HepG2 (cell line): Measurements from ENCODE around the gene GCSAM. TPM values are rescaled to one million over a fixed set of nuclear protein-coding genes. Genes with fewer than 3 reads are reported as not detected.

Source experiments
- ATAC-seq: fragments of 200-7000 bp; cut with Tn5 transposase; 3 replicates; pipeline ENCODE4 v1.9.1; 2020; ENCODE audit warnings: mild to moderate bottlenecking, moderate library complexity
- BruUV-seq: library from RNA; stranded (reverse); fragments of 400-500 nt; replicated peaks from 2 replicates; lab custom pipeline; 2021; lab: Mats Ljungman, UMichigan
- CTCF ChIA-PET: fragments of 300-600 bp; formaldehyde crosslinking; extraction: SDS; loops from one replicate; lab custom pipeline; 2021; ENCODE audit warnings: low total read pairs, inconsistent platforms, low intra/inter-chr PET ratio; lab: Yijun Ruan, JAX
- POLR2A ChIA-PET: fragments of 350-600 bp; sonication (Branson Sonifier 250); formaldehyde crosslinking; loops from one replicate; lab custom pipeline; 2020; ENCODE audit warnings: antibody characterized with exemption, inconsistent platforms; lab: Yijun Ruan, JAX
- DNase-seq: peaks from one replicate; pipeline ENCODE4 v3.0.0-alpha.2; 2015; ENCODE audit warnings: low spot score
- FAIRE-seq: peaks from 3 replicates; lab custom pipeline; 2011; peaks lifted over from hg19 to GRCh38; lab: Jason Lieb, UNC
- H2AFZ ChIP-seq: one replicate; pipeline ENCODE4 v1.6.1; 2011; ENCODE audit warnings: low read length, inconsistent platforms
- H3K27ac ChIP-seq: fragments of 300-600 bp; 3 replicates; pipeline ENCODE4 v1.8.0; 2011; ENCODE audit warnings: mixed run types, mild to moderate bottlenecking, mixed read lengths, low read length, inconsistent platforms; ENCODE audit not compliant: insufficient read depth; ENCODE audit errors: extremely low read length
- H3K27me3 ChIP-seq, 2 experiments: fragments of 200-600 bp in 1 of 2; 2 replicates in 1 of 2; 3 replicates in 1 of 2; pipeline versions ENCODE4 v1.6.0 to v1.8.0; 2011; ENCODE audit warnings: low read length in 2 of 2, mild to moderate bottlenecking in 2 of 2, moderate library complexity in 2 of 2, inconsistent platforms in 1 of 2; ENCODE audit not compliant: insufficient read depth in 2 of 2, control insufficient read depth in 1 of 2
- H3K36me3 ChIP-seq, 2 experiments: fragments of 200-600 bp in 1 of 2; replicated peaks in 1 of 2; 2 replicates in 1 of 2; 3 replicates in 1 of 2; pipeline versions ENCODE4 v1.5.1 to v1.8.0; 2011; ENCODE audit warnings: low read length in 2 of 2, inconsistent platforms in 1 of 2; ENCODE audit not compliant: insufficient read depth in 2 of 2, control insufficient read depth in 1 of 2
- H3K4me1 ChIP-seq: 2 replicates; pipeline ENCODE4 v1.5.1; 2012; ENCODE audit warnings: low read length, inconsistent platforms; ENCODE audit not compliant: insufficient read depth
- H3K4me2 ChIP-seq: 2 replicates; pipeline ENCODE4 v1.6.0; 2011; ENCODE audit warnings: low read depth, low read length, inconsistent platforms
- H3K4me3 ChIP-seq, 3 experiments: fragments of 200-600 bp in 1 of 3; sonication (generic), shearing (Covaris generic) in 1 of 3; replicated peaks in 1 of 3; 2 replicates each; pipeline ENCODE4 v1.5.1; 2011 to 2016; ENCODE audit warnings: low read length in 3 of 3, inconsistent platforms in 2 of 3, low read depth in 2 of 3, mild to moderate bottlenecking in 2 of 3, control low read depth in 1 of 3, mixed read lengths in 1 of 3; ENCODE audit not compliant: insufficient read depth in 1 of 3
- H3K79me2 ChIP-seq: one replicate; pipeline ENCODE4 v1.6.1; 2011; ENCODE audit warnings: low read length, inconsistent platforms; ENCODE audit not compliant: insufficient read depth
- H3K9ac ChIP-seq: 2 replicates; pipeline ENCODE4 v1.6.0; 2011; ENCODE audit warnings: mild to moderate bottlenecking, low read depth, low read length, inconsistent platforms; ENCODE audit not compliant: insufficient read depth
- H3K9me3 ChIP-seq: 2 replicates; pipeline ENCODE4 v1.5.1; 2012; ENCODE audit warnings: mild to moderate bottlenecking, low read length
- H4K20me1 ChIP-seq: 2 replicates; pipeline ENCODE4 v1.6.0; 2011; ENCODE audit warnings: inconsistent platforms, mild to moderate bottlenecking, low read length, moderate library complexity; ENCODE audit not compliant: insufficient read depth
- ATM ChIP-seq: fragments of 450-650 bp; IDR thresholded peaks from 2 replicates; pipeline ENCODE4 v1.7.1; 2017; ENCODE audit warnings: mild to moderate bottlenecking, borderline replicate concordance
- CC2D1A ChIP-seq: sonication (generic); formaldehyde crosslinking; IDR thresholded peaks from 2 replicates; pipeline ENCODE4 v1.8.1; 2023; ENCODE audit warnings: mild to moderate bottlenecking, missing genetic modification reagents
- DMAP1 ChIP-seq: IDR thresholded peaks from 2 replicates; pipeline ENCODE4 v1.6.1; 2016
- FOXK1 ChIP-seq: sonication (generic); formaldehyde crosslinking; IDR thresholded peaks from 2 replicates; pipeline ENCODE4 v1.4.0; 2020; ENCODE audit warnings: low read depth, missing genetic modification reagents, borderline replicate concordance
- GATAD1 ChIP-seq: IDR thresholded peaks from 2 replicates; pipeline ENCODE4 v1.6.1; 2016; ENCODE audit warnings: missing genetic modification reagents, missing compliant biosample characterization
- HNF4G ChIP-seq, 2 experiments: sonication (generic) in 1 of 2; formaldehyde crosslinking in 1 of 2; IDR thresholded peaks; 2 replicates each; pipeline versions ENCODE4 v1.4.0 to v1.6.1; 2011 to 2020; ENCODE audit warnings: borderline replicate concordance in 2 of 2, low read depth in 2 of 2, mild to moderate bottlenecking in 2 of 2, low read length in 1 of 2, missing genetic modification reagents in 1 of 2, moderate library complexity in 1 of 2
- NFYB ChIP-seq: sonication (generic); formaldehyde crosslinking; IDR thresholded peaks from 2 replicates; pipeline ENCODE4 v1.4.0; 2020; ENCODE audit warnings: missing genetic modification reagents
- RFX3 ChIP-seq: IDR thresholded peaks from 2 replicates; pipeline ENCODE4 v1.6.1; 2016; ENCODE audit warnings: missing biosample characterization, missing genetic modification reagents
- XRCC5 ChIP-seq: fragments of 200-400 bp; formaldehyde crosslinking; optimal IDR thresholded peaks from 2 replicates; pipeline ENCODE3; 2017; ENCODE audit warnings: mild to moderate bottlenecking, low read length
- ZBTB34 ChIP-seq: sonication (generic); formaldehyde crosslinking; IDR thresholded peaks from 2 replicates; pipeline ENCODE4 v1.8.0; 2022; ENCODE audit warnings: mild to moderate bottlenecking, missing genetic modification reagents
- ZIK1 ChIP-seq: sonication (generic); formaldehyde crosslinking; IDR thresholded peaks from 2 replicates; pipeline ENCODE4 v1.5.0; 2020; ENCODE audit warnings: mild to moderate bottlenecking, low read depth, missing genetic modification reagents, borderline replicate concordance
- ZNF138 ChIP-seq: sonication (generic); formaldehyde crosslinking; IDR thresholded peaks from 2 replicates; pipeline ENCODE4 v1.5.0; 2020; ENCODE audit warnings: mild to moderate bottlenecking, low read depth, missing genetic modification reagents
- ZNF354B ChIP-seq: sonication (generic); formaldehyde crosslinking; IDR thresholded peaks from 2 replicates; pipeline ENCODE4 v1.8.0; 2022; ENCODE audit warnings: mild to moderate bottlenecking, missing genetic modification reagents
- ZNF510 ChIP-seq: sonication (generic); formaldehyde crosslinking; IDR thresholded peaks from 2 replicates; pipeline ENCODE4 v1.4.0; 2020; ENCODE audit warnings: low read depth, mild to moderate bottlenecking, missing genetic modification reagents
- ZNF564 ChIP-seq: sonication (generic); formaldehyde crosslinking; IDR thresholded peaks from 2 replicates; pipeline ENCODE4 v1.8.1; 2023; ENCODE audit warnings: mild to moderate bottlenecking, missing genetic modification reagents
- WGBS: methylation state at CpG from one replicate; pipeline ENCODE4 v1.1.6; 2017; ENCODE audit warnings: low lambda C conversion rate; 5-methylcytosine and 5-hydroxymethylcytosine counted together
- in situ Hi-C: cut with HindIII; loops from 2 replicates; pipeline ENCODE4 v1.10.0; 2017; ENCODE audit warnings: low pct_unique_long_range_greater_than_20kb; ENCODE audit not compliant: extremely low pct_ligation_motif_present
- intact Hi-C: fragments of 100-400 bp; cut with micrococcal nuclease; formaldehyde crosslinking; loops from one replicate; pipeline ENCODE4 v1.10.0; 2022; ENCODE audit not compliant: unreplicated experiment
- polyA plus RNA-seq, 8 experiments: library from polyadenylated mRNA; depleted of rRNA in 3 of 8; stranded (reverse) in 7 of 8; unstranded in 1 of 8; fragments of >200 nt; fragmentation: Illumina TruSeq in 4 of 8; extraction: Trizol in 4 of 8; gene quantifications; 2 replicates each; pipeline versions ENCODE4 v1.2.1 to v1.2.3, GENCODE V29; 2011 to 2016; ENCODE audit warnings: low read depth in 4 of 8, missing spikeins in 1 of 8, mixed read lengths in 1 of 8; ENCODE audit not compliant: insufficient read depth in 1 of 8
- total RNA-seq, 5 experiments: library from RNA; depleted of rRNA; stranded (reverse); fragments of >200 nt; fragmentation: Illumina TruSeq; extraction: Trizol; gene quantifications; 2 replicates each; pipeline ENCODE4 v1.2.3, GENCODE V29; 2016; ENCODE audit warnings: low read depth in 1 of 5

Gene GCSAM
- total and polyA plus RNA-seq, 2 of the 13 experiments (the other 11 are each of a cell fraction or from before 2014, with no cell fraction given), result not detected

- Histone ChIP-seq H3K36me3 (no peaks in the 10 kb centered on the region), H4K20me1 (no peaks in the 10 kb centered on the region), H3K27ac (no peak within 1 kb of the TSS), H2AFZ (no peak within 1 kb of the TSS), H3K79me2 (no peaks in the 10 kb centered on the region), H3K27me3 (no peaks in the 10 kb centered on the region; a peak in 2 of 5 replicates), H3K4me2 (peak within 1 kb of the TSS; percentile 68), H3K4me1 (peaks cover 39% of the 10 kb centered on the region), H3K4me3 (peak within 1 kb of the TSS; percentile 11 to 64 (median 47); a peak in 5 of 6 replicates), H3K9ac (no peak within 1 kb of the TSS), H3K9me3 (no peaks in the 10 kb centered on the region)
- FAIRE-seq (no peak), DNase-seq (peak; percentile 56), ATAC-seq (peak; percentile 97)
- in situ Hi-C loops (no loop called here), intact Hi-C loops (loop anchor here (1.0 kb wide), 1 partner anchor 43 kb away; no protein-coding TSS in a partner anchor)
- no TSS peak for BruUV-seq
- ChIA-PET CTCF (no interaction called here), POLR2A (interaction anchor here (1.0 kb wide), 1 partner anchor 11 kb away, joined by 3 read pairs; no protein-coding TSS in a partner anchor)
- 51% methylated on average over 6 of the region's 67 CpGs for WGBS
- TF ChIP-seq DMAP1 (CRISPR knock-in tag), result 0 out of 2 replicates have a peak, but pooled peaks have one; percentile 45
- no peak for TF ChIP-seq RFX3 (CRISPR knock-in tag)
- 0 out of 2 replicates have a peak, but pooled peaks have one; percentile 35 for TF ChIP-seq GATAD1 (CRISPR knock-in tag)
- no peak for TF ChIP-seq HNF4G (IDR thresholded peaks at IDR 0.05; ENCODE audit: borderline replicate concordance, low read depth, low read length)
- TF ChIP-seq HNF4G (CRISPR knock-in tag; IDR thresholded peaks at IDR 0.05; ENCODE audit: borderline replicate concordance, low read depth), result no peak
- TF ChIP-seq ZNF354B (CRISPR knock-in tag), result peak; percentile 68; the same call in 1 of the 2 replicates
- 0 out of 2 replicates have a peak, but pooled peaks have one; percentile 65 for TF ChIP-seq CC2D1A (CRISPR knock-in tag)
- TF ChIP-seq NFYB (CRISPR knock-in tag), result peak; percentile 29; the same call in 1 of the 2 replicates
- TF ChIP-seq ATM, result no peak
- peak; percentile 61; the same call in 1 of the 2 replicates for TF ChIP-seq ZBTB34 (CRISPR knock-in tag)
- TF ChIP-seq ZIK1 (CRISPR knock-in tag), result peak; percentile 76; the same call in 1 of the 2 replicates
- TF ChIP-seq XRCC5, result peak; percentile 17
- TF ChIP-seq FOXK1 (CRISPR knock-in tag), result no peak
- TF ChIP-seq ZNF510 (CRISPR knock-in tag), result peak; percentile 58; the same call in 1 of the 2 replicates
- 0 out of 2 replicates have a peak, but pooled peaks have one; percentile 64 for TF ChIP-seq ZNF138 (CRISPR knock-in tag)
- peak; percentile 84 for TF ChIP-seq ZNF564 (CRISPR knock-in tag)
Observed at GRCh38 chr3:112086076-112086854, 46.8 kb downstream of the GCSAM start, which contains the start of gene C3orf52. C3orf52 (plus strand) TSS chr3:112086389; CDS start chr3:112086408, 19 bp downstream.
